Transverse colon (tissue), 4 donors: ENCODE measurements around the gene UBTF. TPM values are rescaled to one million over a fixed set of nuclear protein-coding genes. Genes with fewer than 3 reads are reported as not detected.
"Not testable (repeated sequence)": the region's sequence is repeated elsewhere in the genome, so short reads cannot be mapped to it uniquely, and the experiment has no call there.

Source experiments
- DNase-seq: peaks from one replicate; pipeline ENCODE4 v3.0.0-alpha.2; 2019
- H3K27ac ChIP-seq, 4 donors: fragments of 200-600 bp; sonication (generic); 2 replicates each; pipeline ENCODE4 v1.5.1; 2016 to 2018; ENCODE audit warnings: inconsistent platforms in 4 of 4
- H3K27me3 ChIP-seq: fragments of 200-600 bp; sonication (generic); 2 replicates; pipeline ENCODE4 v1.5.1; 2017; ENCODE audit warnings: inconsistent platforms
- H3K36me3 ChIP-seq, 4 donors: fragments of 200-600 bp; sonication (generic); 2 replicates each; pipeline ENCODE4 v1.5.1; 2017 to 2019; ENCODE audit warnings: inconsistent platforms in 4 of 4
- H3K4me1 ChIP-seq, 4 donors: fragments of 200-600 bp; sonication (generic); 2 replicates each; pipeline ENCODE4 v1.5.1; 2017 to 2020; ENCODE audit warnings: inconsistent platforms in 4 of 4
- H3K4me3 ChIP-seq, 4 donors: fragments of 200-600 bp; sonication (generic); 1 replicate in 1 of 4; 2 replicates in 3 of 4; pipeline versions ENCODE4 v1.5.1 to v1.6.1; 2017 to 2019; ENCODE audit warnings: inconsistent platforms in 4 of 4
- H3K9me3 ChIP-seq, 2 donors: fragments of 200-600 bp; sonication (generic); 2 replicates each; pipeline ENCODE4 v1.5.1; 2017 to 2019; ENCODE audit warnings: inconsistent platforms in 2 of 2
- CTCF ChIP-seq, 5 experiments: fragments of 200-600 bp in 3 of 5; fragments of 450-650 bp in 2 of 5; sonication (generic) in 3 of 5; IDR thresholded peaks; 1 replicate in 2 of 5; 2 replicates in 3 of 5; pipeline ENCODE4 v1.5.1; 2016 to 2017; ENCODE audit warnings: antibody characterized with exemption in 5 of 5, inconsistent platforms in 3 of 5, mild to moderate bottlenecking in 2 of 5, moderate library complexity in 1 of 5
- EP300 ChIP-seq: sonication (generic); formaldehyde crosslinking; IDR thresholded peaks from one replicate; pipeline ENCODE4 v1.6.1; 2017; ENCODE audit warnings: antibody characterized with exemption, low read depth
- POLR2A ChIP-seq: fragments of 450-650 bp; IDR thresholded peaks from one replicate; pipeline ENCODE4 v1.6.1; 2016; ENCODE audit warnings: antibody characterized with exemption, mild to moderate bottlenecking, moderate library complexity
- POLR2AphosphoS5 ChIP-seq, 3 donors: sonication (generic); formaldehyde crosslinking; IDR thresholded peaks; one replicate each; pipeline ENCODE4 v1.6.1; 2016; ENCODE audit warnings: antibody characterized with exemption in 3 of 3
- WGBS, 2 donors: methylation state at CpG; one replicate each; pipeline ENCODE4 v1.1.5; 2018; ENCODE audit warnings: low coverage in 1 of 2; 5-methylcytosine and 5-hydroxymethylcytosine counted together
- in situ Hi-C, 4 donors: fragments of 200-750 bp; cut with MboI; loops; one replicate each; pipeline versions ENCODE4 v1.15.0 to v1.15.1; 2017; ENCODE audit warnings: low sequenced_read_pairs in 3 of 4, low pct_ligation_motif_present in 1 of 4, low pct_unique_long_range_greater_than_20kb in 1 of 4
- intact Hi-C: fragments of 100-400 bp; cut with DNase I; formaldehyde crosslinking; loops from one replicate; pipeline ENCODE4 v1.15.1; 2023; ENCODE audit warnings: low total_unique reads
- total RNA-seq, 4 donors: library from RNA; depleted of rRNA; stranded (reverse); fragments of >200 nt; gene quantifications; one replicate each; pipeline ENCODE4 v1.1.0, GENCODE V29; 2016

Gene UBTF
- total RNA-seq, 4 donors from 2014 or later = 49.4 to 61.6 (median 60.4) TPM

- intact Hi-C loops (no loop called here), in situ Hi-C loops (no loop called here)
- 84% methylated on average over 10 of the region's 10 CpGs; no CpG with 5 or more reads in 1 of the 2 donors for WGBS, 2 donors
- H3K4me1 ChIP-seq = peaks cover 0 to 24% (median 17%) of the 10 kb centered on the region in 4 donors
- no peaks in the 10 kb centered on the region for H3K36me3 ChIP-seq
- H3K4me3 ChIP-seq = no peak overlapping the region
- H3K27me3 ChIP-seq = no peaks in the 10 kb centered on the region
- DNase-seq = no peak
- TF ChIP-seq EP300 (no peak), POLR2AphosphoS5 (IDR thresholded peaks at IDR 0.05) (no peak), CTCF (IDR thresholded peaks at IDR 0.05) (no peak), POLR2A (no peak)
- no peak overlapping the region for H3K27ac ChIP-seq
- no peaks in the 10 kb centered on the region for H3K9me3 ChIP-seq
Measured at GRCh38 chr17:44247876-44248736, 28.6 kb upstream of the UBTF start.

- H3K9me3 ChIP-seq = no peaks in the 10 kb centered on the region
- H3K27me3 ChIP-seq = no peaks in the 10 kb centered on the region
- no peak overlapping the region for H3K27ac ChIP-seq
- TF ChIP-seq POLR2AphosphoS5 (IDR thresholded peaks at IDR 0.05) (no peak), CTCF (IDR thresholded peaks at IDR 0.05) (no peak), POLR2A (no peak), EP300 (no peak)
- peaks cover 0 to 24% (median 17%) of the 10 kb centered on the region in 4 donors for H3K4me1 ChIP-seq
- in situ Hi-C loops = no loop called here
- intact Hi-C loops = no loop called here
- H3K36me3 ChIP-seq = no peaks in the 10 kb centered on the region
- 57% methylated on average over 7 of the region's 7 CpGs; no CpG with 5 or more reads in 1 of the 2 donors for WGBS, 2 donors
- H3K4me3 ChIP-seq = no peak overlapping the region
- no peak for DNase-seq
Measured at GRCh38 chr17:44247440-44247841, 28.0 kb upstream of the UBTF start.

GRCh38 chr17:44241106-44241624, 21.7 kb upstream of the UBTF start:
- no peak for TF ChIP-seq CTCF (IDR thresholded peaks at IDR 0.05)
- TF ChIP-seq POLR2AphosphoS5 (IDR thresholded peaks at IDR 0.05) = no peak
- TF ChIP-seq EP300 = no peak
- no peak for TF ChIP-seq POLR2A
- no peak overlapping the region for H3K27ac ChIP-seq
- H3K4me1 ChIP-seq = peaks cover 0 to 5% (median 5%) of the 10 kb centered on the region in 4 donors
- in situ Hi-C loops = no loop called here
- H3K36me3 ChIP-seq = no peaks in the 10 kb centered on the region
- H3K27me3 ChIP-seq = peaks cover 4% of the 10 kb centered on the region
- no peak for DNase-seq
- H3K9me3 ChIP-seq = no peaks in the 10 kb centered on the region
- no peak overlapping the region for H3K4me3 ChIP-seq
- intact Hi-C loops = no loop called here
- WGBS, 2 donors = 68 to 69% methylated on average over 6 of the region's 6 CpGs

- not testable (repeated sequence) for DNase-seq
- 96% methylated on average over 15 of the region's 28 CpGs; no CpG with 5 or more reads in 1 of the 2 donors for WGBS, 2 donors
Measured at GRCh38 chr17:44237886-44238285, 18.4 kb upstream of the UBTF start.

More at GRCh38 chr17:44237886-44238285, 18.4 kb upstream of the UBTF start:
- H3K27me3 ChIP-seq, H3K4me3 ChIP-seq, H3K36me3 ChIP-seq, intact Hi-C loops, in situ Hi-C loops, H3K27ac ChIP-seq, H3K4me1 ChIP-seq, H3K9me3 ChIP-seq: not testable (repeated sequence)
